SU-DHL-6 (cell line): Measurements from ENCODE around the gene WFIKKN2.

Source experiments
- H2AFZ ChIP-seq: fragments of 200-600 bp; sonication (generic); 2 replicates; pipeline ENCODE4 v1.6.1; 2014; ENCODE audit warnings: low read depth, mild to moderate bottlenecking, moderate library complexity, mixed read lengths, antibody characterized with exemption, low read length; ENCODE audit not compliant: severe bottlenecking
- H3F3A ChIP-seq: fragments of 200-600 bp; shearing (Covaris generic); 2 replicates; pipeline ENCODE4 v1.6.0; 2016; ENCODE audit warnings: antibody characterized with exemption, mild to moderate bottlenecking; ENCODE audit not compliant: insufficient read depth
- H3K27ac ChIP-seq: fragments of 200-600 bp; sonication (generic); 2 replicates; pipeline ENCODE4 v1.5.1; 2016; ENCODE audit warnings: low read depth, mild to moderate bottlenecking, low read length, moderate library complexity, mixed read lengths
- H3K27me3 ChIP-seq: fragments of 200-600 bp; sonication (generic), shearing (Covaris generic); 2 replicates; pipeline ENCODE4 v1.6.0; 2014; ENCODE audit warnings: mild to moderate bottlenecking, low read length
- H3K36me3 ChIP-seq: fragments of 200-600 bp; sonication (generic); 2 replicates; pipeline ENCODE4 v1.6.1; 2014; ENCODE audit warnings: mild to moderate bottlenecking, low read length, mixed read lengths
- H3K4me2 ChIP-seq: fragments of 300-600, 200-600 bp; shearing (Covaris generic), sonication (generic); 2 replicates; pipeline ENCODE4 v1.6.0; 2014; ENCODE audit warnings: low read length, low read depth, mild to moderate bottlenecking; ENCODE audit not compliant: poor library complexity, severe bottlenecking
- H3K4me3 ChIP-seq: fragments of 200-600 bp; sonication (generic); 2 replicates; pipeline ENCODE4 v1.5.1; 2014; ENCODE audit warnings: antibody characterized with exemption, low read length, mild to moderate bottlenecking, mixed read lengths; ENCODE audit not compliant: insufficient read depth, poor library complexity, severe bottlenecking
- H3K79me2 ChIP-seq: fragments of 200-600 bp; sonication (generic); 2 replicates; pipeline ENCODE4 v1.6.1; 2014; ENCODE audit warnings: mild to moderate bottlenecking, low read length, moderate library complexity; ENCODE audit not compliant: insufficient read depth
- H3K9ac ChIP-seq: fragments of 200-600 bp; sonication (generic); 2 replicates; pipeline ENCODE4 v1.7.0; 2014; ENCODE audit warnings: mild to moderate bottlenecking, low read length
- H3K9me2 ChIP-seq: fragments of 200-600 bp; sonication (generic); replicated peaks from 2 replicates; pipeline ENCODE4 v1.6.1; 2014; ENCODE audit warnings: low read length; ENCODE audit not compliant: insufficient read depth
- H3K9me3 ChIP-seq: fragments of 200-600 bp; sonication (generic); 2 replicates; pipeline ENCODE4 v1.6.1; 2014; ENCODE audit warnings: low read length, mixed read lengths; ENCODE audit not compliant: insufficient read depth
- H4K20me1 ChIP-seq: fragments of 200-600 bp; sonication (generic); 2 replicates; pipeline ENCODE4 v1.6.1; 2014; ENCODE audit warnings: low read depth, mild to moderate bottlenecking, antibody characterized with exemption, low read length, moderate library complexity, mixed read lengths
- EZH2phosphoT487 ChIP-seq: fragments of 200-600 bp; sonication (generic), shearing (Covaris generic); conservative IDR thresholded peaks from 2 replicates; pipeline ENCODE4 v1.6.1; 2018; ENCODE audit warnings: mild to moderate bottlenecking, antibody characterized with exemption, low read length, moderate library complexity, mixed read lengths
- TF ChIP-seq, protein P1 (sequence below): fragments of 200-600 bp; sonication (generic); IDR thresholded peaks from one replicate; pipeline ENCODE4 v1.5.1; 2017; ENCODE audit warnings: antibody characterized with exemption, mild to moderate bottlenecking, low read length, moderate library complexity; ENCODE audit not compliant: insufficient read depth, poor library complexity, severe bottlenecking

The WFIKKN2 gene

DNA sequence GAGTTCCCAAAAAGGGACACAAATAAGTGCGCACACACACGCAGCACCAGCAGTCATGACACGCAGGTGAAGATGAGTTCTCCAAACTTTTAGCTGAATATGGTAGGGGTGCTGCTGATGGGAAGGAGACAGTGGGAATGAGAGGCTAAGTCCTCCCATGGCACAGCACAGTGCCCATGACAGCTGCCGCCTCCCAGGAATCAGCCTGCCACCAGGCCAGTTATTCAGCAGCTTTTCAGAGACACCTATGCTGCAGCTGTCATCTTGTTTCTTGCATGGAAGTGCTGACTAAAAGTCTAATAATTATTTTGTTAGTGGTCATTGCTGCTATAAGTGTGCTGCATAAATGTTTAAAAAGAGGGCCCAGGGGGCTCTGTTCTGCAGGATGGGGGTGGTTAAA, 12.2 kb downstream of the WFIKKN2 start:
- Histone ChIP-seq H3K9ac (no peak overlapping the region), H3F3A (no peaks in the 10 kb centered on the region), H3K36me3 (no peaks in the 10 kb centered on the region), H3K79me2 (no peaks in the 10 kb centered on the region), H3K4me2 (no peak overlapping the region), H3K9me2 (no peaks in the 10 kb centered on the region), H3K4me3 (no peak overlapping the region), H3K9me3 (no peaks in the 10 kb centered on the region), H3K27me3 (no peaks in the 10 kb centered on the region), H4K20me1 (no peaks in the 10 kb centered on the region), H3K27ac (no peak overlapping the region), H2AFZ (no peak overlapping the region)
- TF ChIP-seq, protein P1, sequence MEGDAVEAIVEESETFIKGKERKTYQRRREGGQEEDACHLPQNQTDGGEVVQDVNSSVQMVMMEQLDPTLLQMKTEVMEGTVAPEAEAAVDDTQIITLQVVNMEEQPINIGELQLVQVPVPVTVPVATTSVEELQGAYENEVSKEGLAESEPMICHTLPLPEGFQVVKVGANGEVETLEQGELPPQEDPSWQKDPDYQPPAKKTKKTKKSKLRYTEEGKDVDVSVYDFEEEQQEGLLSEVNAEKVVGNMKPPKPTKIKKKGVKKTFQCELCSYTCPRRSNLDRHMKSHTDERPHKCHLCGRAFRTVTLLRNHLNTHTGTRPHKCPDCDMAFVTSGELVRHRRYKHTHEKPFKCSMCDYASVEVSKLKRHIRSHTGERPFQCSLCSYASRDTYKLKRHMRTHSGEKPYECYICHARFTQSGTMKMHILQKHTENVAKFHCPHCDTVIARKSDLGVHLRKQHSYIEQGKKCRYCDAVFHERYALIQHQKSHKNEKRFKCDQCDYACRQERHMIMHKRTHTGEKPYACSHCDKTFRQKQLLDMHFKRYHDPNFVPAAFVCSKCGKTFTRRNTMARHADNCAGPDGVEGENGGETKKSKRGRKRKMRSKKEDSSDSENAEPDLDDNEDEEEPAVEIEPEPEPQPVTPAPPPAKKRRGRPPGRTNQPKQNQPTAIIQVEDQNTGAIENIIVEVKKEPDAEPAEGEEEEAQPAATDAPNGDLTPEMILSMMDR: no peak
- no peak for TF ChIP-seq EZH2phosphoT487

DNA sequence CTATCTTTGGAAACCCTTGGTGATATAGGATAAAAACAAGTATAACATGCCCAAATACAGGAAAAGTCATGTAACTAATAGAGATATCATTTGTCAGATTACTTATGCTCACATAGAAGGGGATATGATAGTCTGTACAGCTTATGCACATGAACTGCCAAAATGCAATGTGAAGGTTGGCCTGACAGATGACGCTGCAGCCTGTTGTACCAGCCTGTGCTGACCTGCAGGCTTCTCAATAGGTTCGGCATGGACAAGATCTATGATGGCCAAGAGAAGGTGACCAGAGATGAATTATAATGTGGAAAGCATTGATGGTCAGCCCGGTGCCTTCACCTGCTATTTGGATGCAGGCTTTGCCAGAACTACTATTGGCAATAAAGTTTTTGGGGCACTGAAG, 12.7 kb downstream of the WFIKKN2 start:
- Histone ChIP-seq H3K4me3 (no peak overlapping the region), H3K4me2 (no peak overlapping the region), H3F3A (no peaks in the 10 kb centered on the region), H2AFZ (no peak overlapping the region), H4K20me1 (no peaks in the 10 kb centered on the region), H3K36me3 (no peaks in the 10 kb centered on the region), H3K9ac (no peak overlapping the region), H3K27me3 (no peaks in the 10 kb centered on the region; the same call in 1 of the 2 replicates), H3K27ac (no peak overlapping the region), H3K79me2 (no peaks in the 10 kb centered on the region), H3K9me3 (no peaks in the 10 kb centered on the region), H3K9me2 (no peaks in the 10 kb centered on the region)
- TF ChIP-seq, protein P1: no peak
- no peak for TF ChIP-seq EZH2phosphoT487

DNA sequence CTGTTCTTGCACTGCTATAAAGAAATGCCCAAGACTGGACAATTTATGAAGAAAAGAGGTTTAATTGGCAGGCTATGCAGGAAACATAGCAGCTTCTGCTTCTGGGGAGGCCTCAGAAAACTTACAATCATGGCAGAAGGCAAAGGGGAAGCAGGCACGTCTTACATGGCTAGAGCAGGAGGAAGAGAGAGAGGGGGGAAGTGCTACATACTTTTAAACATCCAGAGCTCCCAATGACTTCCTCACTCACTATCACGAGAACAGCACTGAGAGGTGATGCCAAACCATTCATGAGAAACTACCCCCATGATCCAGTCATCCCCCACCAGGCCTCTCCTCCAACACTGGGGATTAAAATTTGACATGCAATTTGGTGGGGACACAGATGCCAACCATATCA, 13.3 kb downstream of the WFIKKN2 start:
- no peaks in the 10 kb centered on the region for H3K9me3 ChIP-seq
- TF ChIP-seq, protein P1: no peak
- TF ChIP-seq EZH2phosphoT487: no peak
- no peaks in the 10 kb centered on the region for H3K9me2 ChIP-seq
- H2AFZ ChIP-seq: no peak overlapping the region
- H3K79me2 ChIP-seq: no peaks in the 10 kb centered on the region
- H3K4me3 ChIP-seq: no peak overlapping the region
- no peaks in the 10 kb centered on the region for H3K36me3 ChIP-seq
- no peaks in the 10 kb centered on the region for H4K20me1 ChIP-seq
- H3F3A ChIP-seq: no peaks in the 10 kb centered on the region
- no peak overlapping the region for H3K9ac ChIP-seq
- no peak overlapping the region for H3K4me2 ChIP-seq
- no peaks in the 10 kb centered on the region; the same call in 1 of the 2 replicates for H3K27me3 ChIP-seq
- no peak overlapping the region for H3K27ac ChIP-seq
